MM.1S (cell line): ENCODE data around the gene DAB2IP.

Experiments used
- DNase-seq: peaks from one replicate; pipeline ENCODE4 v3.0.0-alpha.2; 2015
- H2AFZ ChIP-seq: fragments of 300-600 bp; sonication (generic); 2 replicates; pipeline ENCODE4 v1.6.0; 2016; ENCODE audit warnings: antibody characterized with exemption, low read length
- H3F3A ChIP-seq: fragments of 300-600 bp; sonication (generic); 2 replicates; pipeline ENCODE4 v1.6.1; 2016; ENCODE audit warnings: mild to moderate bottlenecking, antibody characterized with exemption, low read length, moderate library complexity, mixed read lengths; ENCODE audit not compliant: insufficient read depth
- H3K27ac ChIP-seq: fragments of 300-600 bp; sonication (generic); 2 replicates; pipeline ENCODE4 v1.5.1; 2016; ENCODE audit warnings: mild to moderate bottlenecking, low read length
- H3K27me3 ChIP-seq: fragments of 300-600 bp; sonication (generic); replicated peaks from 2 replicates; pipeline ENCODE4 v1.6.0; 2016; ENCODE audit warnings: low read length; ENCODE audit not compliant: insufficient read depth
- H3K36me3 ChIP-seq: fragments of 300-600 bp; sonication (generic); replicated peaks from 2 replicates; pipeline ENCODE4 v1.6.1; 2016; ENCODE audit warnings: mild to moderate bottlenecking, low read length, mixed read lengths; ENCODE audit not compliant: insufficient read depth
- H3K4me1 ChIP-seq: fragments of 300-600 bp; sonication (generic); 2 replicates; pipeline ENCODE4 v1.6.1; 2016; ENCODE audit warnings: low read length, mixed read lengths
- H3K4me2 ChIP-seq: fragments of 300-600 bp; sonication (generic); 2 replicates; pipeline ENCODE4 v1.6.0; 2016; ENCODE audit warnings: low read depth, low read length
- H3K4me3 ChIP-seq: fragments of 300-600 bp; sonication (generic); 2 replicates; pipeline ENCODE4 v1.5.1; 2016; ENCODE audit warnings: low read length, mixed read lengths
- H3K79me2 ChIP-seq: fragments of 300-600 bp; sonication (generic); 2 replicates; pipeline ENCODE4 v1.6.1; 2016; ENCODE audit warnings: mixed run types, low read length, mixed read lengths
- H3K9ac ChIP-seq: fragments of 300-600 bp; sonication (generic); 2 replicates; pipeline ENCODE4 v1.6.1; 2016; ENCODE audit warnings: low read length, mixed read lengths
- H3K9me2 ChIP-seq: fragments of 300-600 bp; sonication (generic); replicated peaks from 2 replicates; pipeline ENCODE4 v1.6.1; 2016; ENCODE audit warnings: mild to moderate bottlenecking, low read length, mixed read lengths; ENCODE audit not compliant: insufficient read depth
- H3K9me3 ChIP-seq: fragments of 300-600 bp; sonication (generic); replicated peaks from 2 replicates; pipeline ENCODE4 v1.6.1; 2016; ENCODE audit warnings: mild to moderate bottlenecking, low read length, mixed read lengths; ENCODE audit not compliant: insufficient read depth
- H4K20me1 ChIP-seq: fragments of 300-600 bp; sonication (generic); 2 replicates; pipeline ENCODE4 v1.6.1; 2016; ENCODE audit warnings: mild to moderate bottlenecking, low read length, moderate library complexity, mixed read lengths; ENCODE audit not compliant: insufficient read depth
- EZH2 ChIP-seq: fragments of 300-600 bp; sonication (generic); optimal IDR thresholded peaks from 2 replicates; pipeline ENCODE3; 2017; ENCODE audit warnings: low read depth, mild to moderate bottlenecking, antibody characterized with exemption, low read length, mixed read lengths
- EZH2phosphoT487 ChIP-seq: fragments of 300-600 bp; sonication (generic); IDR thresholded peaks from 2 replicates; pipeline ENCODE4 v1.6.1; 2018; ENCODE audit warnings: antibody characterized with exemption, low read length
- TF ChIP-seq, protein P1 (sequence below): fragments of 300-600 bp; sonication (generic); IDR thresholded peaks from 2 replicates; pipeline ENCODE4 v1.5.1; 2016; ENCODE audit warnings: antibody characterized with exemption, low read length, mixed read lengths

DAB2IP gene

DNA sequence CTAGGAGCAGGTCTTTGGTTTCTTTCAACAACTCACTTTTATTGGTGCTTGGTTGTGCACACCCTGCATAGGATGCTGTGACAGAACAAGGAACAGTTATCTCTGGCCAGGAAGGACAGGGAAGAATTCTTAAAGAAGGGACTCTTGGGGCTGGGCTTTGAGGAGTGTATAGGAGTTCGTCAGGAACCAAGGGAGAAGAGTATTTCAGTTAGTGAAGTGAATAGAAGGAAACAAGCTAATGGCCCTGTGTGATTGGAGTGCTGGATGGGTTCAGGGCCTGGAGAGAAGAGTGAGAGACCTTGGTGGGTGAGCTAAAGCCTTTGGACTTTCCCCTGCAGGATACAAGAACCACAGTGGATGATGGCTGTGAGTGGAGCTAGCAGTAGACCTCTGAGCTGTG is 32.2 kb downstream of the DAB2IP start:
- DNase-seq = no peak
- H3F3A ChIP-seq = no peaks in the 10 kb centered on the region
- no peaks in the 10 kb centered on the region for H3K79me2 ChIP-seq
- no peaks in the 10 kb centered on the region for H3K9me2 ChIP-seq
- no peak overlapping the region for H3K27ac ChIP-seq
- H3K4me2 ChIP-seq = no peak overlapping the region
- no peak overlapping the region for H3K4me3 ChIP-seq
- no peaks in the 10 kb centered on the region for H3K36me3 ChIP-seq
- H3K4me1 ChIP-seq = no peaks in the 10 kb centered on the region
- H3K9ac ChIP-seq = no peak overlapping the region
- TF ChIP-seq, protein P1, sequence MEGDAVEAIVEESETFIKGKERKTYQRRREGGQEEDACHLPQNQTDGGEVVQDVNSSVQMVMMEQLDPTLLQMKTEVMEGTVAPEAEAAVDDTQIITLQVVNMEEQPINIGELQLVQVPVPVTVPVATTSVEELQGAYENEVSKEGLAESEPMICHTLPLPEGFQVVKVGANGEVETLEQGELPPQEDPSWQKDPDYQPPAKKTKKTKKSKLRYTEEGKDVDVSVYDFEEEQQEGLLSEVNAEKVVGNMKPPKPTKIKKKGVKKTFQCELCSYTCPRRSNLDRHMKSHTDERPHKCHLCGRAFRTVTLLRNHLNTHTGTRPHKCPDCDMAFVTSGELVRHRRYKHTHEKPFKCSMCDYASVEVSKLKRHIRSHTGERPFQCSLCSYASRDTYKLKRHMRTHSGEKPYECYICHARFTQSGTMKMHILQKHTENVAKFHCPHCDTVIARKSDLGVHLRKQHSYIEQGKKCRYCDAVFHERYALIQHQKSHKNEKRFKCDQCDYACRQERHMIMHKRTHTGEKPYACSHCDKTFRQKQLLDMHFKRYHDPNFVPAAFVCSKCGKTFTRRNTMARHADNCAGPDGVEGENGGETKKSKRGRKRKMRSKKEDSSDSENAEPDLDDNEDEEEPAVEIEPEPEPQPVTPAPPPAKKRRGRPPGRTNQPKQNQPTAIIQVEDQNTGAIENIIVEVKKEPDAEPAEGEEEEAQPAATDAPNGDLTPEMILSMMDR = no peak
- TF ChIP-seq EZH2 = no peak
- TF ChIP-seq EZH2phosphoT487 = no peak
- no peaks in the 10 kb centered on the region for H3K9me3 ChIP-seq
- H4K20me1 ChIP-seq = no peaks in the 10 kb centered on the region
- no peak overlapping the region for H2AFZ ChIP-seq
- peaks cover 8% of the 10 kb centered on the region for H3K27me3 ChIP-seq

DNA sequence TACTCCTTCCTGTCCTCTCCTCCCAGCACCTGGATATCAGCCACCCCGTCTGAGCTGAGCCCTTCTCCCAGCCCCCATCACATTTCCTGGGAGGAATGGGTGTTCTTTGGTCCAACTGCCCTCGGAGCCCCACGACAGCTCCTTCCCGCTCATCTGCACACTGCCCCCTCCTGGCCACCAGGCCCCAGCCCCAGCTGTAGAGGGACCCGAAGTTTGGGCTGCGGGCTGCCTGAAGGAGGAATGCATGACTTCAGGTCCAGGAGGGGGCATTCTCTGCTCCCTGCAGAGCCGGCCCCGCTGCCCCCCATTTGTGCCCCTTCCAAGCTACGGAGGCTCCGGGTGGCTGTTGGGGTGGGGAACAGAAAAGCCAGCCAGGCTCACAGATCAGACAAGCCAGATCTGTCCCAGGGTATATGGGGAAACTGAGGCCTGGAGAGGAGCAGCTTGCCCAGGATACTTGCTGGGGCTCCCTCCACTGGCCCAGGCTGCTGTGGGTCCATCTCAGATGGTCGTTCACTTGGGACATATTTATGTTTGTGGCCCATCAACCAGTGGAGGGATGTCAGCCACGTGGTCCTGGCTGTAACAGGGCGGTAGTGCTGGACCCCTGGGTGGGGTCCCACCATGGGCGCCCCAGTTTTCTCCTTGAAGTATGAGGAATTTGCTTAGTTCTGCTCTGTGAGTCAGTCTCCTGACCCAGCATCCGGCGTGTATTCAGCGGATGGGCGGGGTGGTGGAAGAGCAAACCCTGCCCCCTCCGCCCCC is 33.1 kb downstream of the DAB2IP start:
- H4K20me1 ChIP-seq = no peaks in the 10 kb centered on the region
- H3K79me2 ChIP-seq = no peaks in the 10 kb centered on the region
- TF ChIP-seq EZH2 = no peak
- no peak for TF ChIP-seq EZH2phosphoT487
- TF ChIP-seq, protein P1 = peak; percentile 64
- H3K27ac ChIP-seq = no peak overlapping the region
- no peak overlapping the region for H2AFZ ChIP-seq
- H3K36me3 ChIP-seq = no peaks in the 10 kb centered on the region
- no peaks in the 10 kb centered on the region for H3K4me1 ChIP-seq
- H3K9ac ChIP-seq = no peak overlapping the region
- DNase-seq = peak; percentile 37
- no peak overlapping the region for H3K4me2 ChIP-seq
- no peaks in the 10 kb centered on the region for H3F3A ChIP-seq
- no peaks in the 10 kb centered on the region for H3K9me2 ChIP-seq
- H3K9me3 ChIP-seq = no peaks in the 10 kb centered on the region
- H3K27me3 ChIP-seq = peaks cover 8% of the 10 kb centered on the region
- H3K4me3 ChIP-seq = no peak overlapping the region

DNA sequence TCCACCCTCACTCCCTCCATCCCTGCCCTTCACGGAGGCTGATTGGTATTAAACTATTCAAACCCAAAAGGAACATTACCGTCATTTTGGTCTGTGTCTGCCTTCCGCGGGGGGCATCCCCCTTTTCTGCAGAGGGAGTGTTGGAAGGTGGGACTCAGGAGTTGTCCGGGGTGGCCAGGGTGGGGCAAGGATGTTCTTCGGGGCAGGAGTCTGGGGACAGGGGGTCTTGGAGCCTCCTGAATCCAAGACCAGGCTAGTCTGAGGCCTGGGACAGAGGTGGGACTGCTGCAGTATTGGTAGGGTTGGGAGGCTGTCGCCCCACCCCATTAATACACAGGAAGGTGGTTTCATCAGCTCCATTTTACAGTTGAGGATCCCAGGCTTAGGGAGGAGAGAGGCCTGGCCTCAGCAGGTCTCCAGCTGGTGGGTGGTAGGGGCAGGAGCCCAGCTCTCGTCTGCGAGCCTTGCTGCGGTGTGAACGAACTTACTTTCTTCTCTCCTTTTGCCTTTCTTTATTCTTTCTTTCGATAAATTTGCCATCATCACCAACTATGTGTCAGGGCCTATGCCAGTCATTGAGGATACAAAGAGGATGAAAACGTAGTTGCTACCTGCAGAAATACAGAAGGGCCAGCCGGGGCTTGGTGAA is 33.8 kb downstream of the DAB2IP start:
- Histone ChIP-seq H4K20me1 (no peaks in the 10 kb centered on the region), H3K36me3 (no peaks in the 10 kb centered on the region), H3K9me3 (no peaks in the 10 kb centered on the region), H3K27ac (no peak overlapping the region), H3K79me2 (no peaks in the 10 kb centered on the region), H2AFZ (no peak overlapping the region), H3K27me3 (peaks cover 8% of the 10 kb centered on the region), H3K4me2 (no peak overlapping the region), H3K4me3 (no peak overlapping the region), H3K9me2 (no peaks in the 10 kb centered on the region), H3K9ac (no peak overlapping the region), H3K4me1 (no peaks in the 10 kb centered on the region), H3F3A (no peaks in the 10 kb centered on the region)
- TF ChIP-seq EZH2 (no peak), EZH2phosphoT487 (no peak)
- TF ChIP-seq, protein P1 = no peak
- DNase-seq = no peak
